H1 (cell line): ENCODE data around the gene IGFBP6. TPM values are rescaled to one million over a fixed set of nuclear protein-coding genes. Genes with fewer than 3 reads are reported as not detected.

Source experiments
- CTCF ChIA-PET: fragments of 300-600 bp; sonication (Branson Sonifier 250); formaldehyde crosslinking; loops from one replicate; lab custom pipeline; 2021; ENCODE audit not compliant: partially characterized antibody; lab: Charles Lee
- POLR2A ChIA-PET: fragments of 300-600 bp; sonication (Branson Sonifier 250); formaldehyde crosslinking; loops from one replicate; lab custom pipeline; 2021; ENCODE audit warnings: inconsistent platforms; ENCODE audit not compliant: partially characterized antibody; lab: Charles Lee
- DNase-seq, 2 experiments: peaks; one replicate each; pipeline versions ENCODE4 v3.0.0 to v3.0.0-alpha.2; 2010 to 2022; ENCODE audit warnings: low spot score in 2 of 2, low read depth in 1 of 2, mixed read lengths in 1 of 2
- FAIRE-seq: peaks from 2 replicates; lab custom pipeline; 2011; peaks lifted over from hg19 to GRCh38; lab: Jason Lieb, UNC
- H2AFZ ChIP-seq: 2 replicates; pipeline ENCODE4 v1.8.1; 2012; ENCODE audit warnings: low read length, inconsistent platforms
- H2AK5ac ChIP-seq: 2 replicates; pipeline ENCODE4 v1.6.1; 2013; ENCODE audit warnings: low read depth, low read length
- H2BK120ac ChIP-seq: replicated peaks from 2 replicates; pipeline ENCODE3; 2013; ENCODE audit warnings: low read depth, low read length, inconsistent platforms
- H2BK12ac ChIP-seq: 2 replicates; pipeline ENCODE4 v1.6.1; 2013; ENCODE audit warnings: low read depth, low read length
- H2BK15ac ChIP-seq: 2 replicates; pipeline ENCODE4 v1.6.1; 2013; ENCODE audit warnings: low read length
- H2BK20ac ChIP-seq: 2 replicates; pipeline ENCODE4 v1.6.1; 2013; ENCODE audit warnings: low read length
- H2BK5ac ChIP-seq: 2 replicates; pipeline ENCODE4 v1.6.1; 2013; ENCODE audit warnings: low read depth, low read length
- H3K14ac ChIP-seq: 2 replicates; pipeline ENCODE4 v1.6.1; 2013; ENCODE audit warnings: inconsistent platforms; ENCODE audit not compliant: insufficient read length
- H3K18ac ChIP-seq: 2 replicates; pipeline ENCODE4 v1.6.1; 2013; ENCODE audit warnings: low read length; ENCODE audit errors: extremely low read depth
- H3K23ac ChIP-seq: 2 replicates; pipeline ENCODE4 v1.6.1; 2013; ENCODE audit warnings: inconsistent platforms; ENCODE audit not compliant: insufficient read length
- H3K23me2 ChIP-seq: 2 replicates; pipeline ENCODE4 v1.6.1; 2013; ENCODE audit warnings: low read depth, low read length
- H3K27ac ChIP-seq: 2 replicates; pipeline ENCODE4 v1.6.1; 2011; ENCODE audit warnings: low read depth, low read length, inconsistent platforms
- H3K27me3 ChIP-seq, 4 experiments: replicated peaks in 1 of 4; 1 replicate in 1 of 4; 2 replicates in 3 of 4; pipeline versions ENCODE4 v1.6.1 to v1.8.1; 2011 to 2013; ENCODE audit warnings: low read length in 3 of 4, mild to moderate bottlenecking in 3 of 4, inconsistent platforms in 2 of 4, mixed read lengths in 2 of 4, moderate library complexity in 1 of 4; ENCODE audit not compliant: control insufficient read depth in 3 of 4, insufficient read depth in 3 of 4; ENCODE audit errors: extremely low read depth in 1 of 4
- H3K36me3 ChIP-seq, 4 experiments: 2 replicates each; pipeline versions ENCODE4 v1.6.1 to v1.8.1; 2011 to 2013; ENCODE audit warnings: mild to moderate bottlenecking in 4 of 4, low read length in 3 of 4, moderate library complexity in 2 of 4, control low read depth in 1 of 4, inconsistent platforms in 1 of 4; ENCODE audit not compliant: insufficient read depth in 4 of 4, control insufficient read depth in 2 of 4
- H3K4ac ChIP-seq: replicated peaks from 2 replicates; pipeline ENCODE3; 2013; ENCODE audit warnings: low read length, low read depth, mixed read lengths, inconsistent platforms; ENCODE audit not compliant: insufficient read length
- H3K4me1 ChIP-seq, 4 experiments: replicated peaks in 1 of 4; 1 replicate in 1 of 4; 2 replicates in 3 of 4; pipeline versions ENCODE4 v1.6.1 to v1.8.1; 2011 to 2013; ENCODE audit warnings: low read length in 3 of 4, inconsistent platforms in 2 of 4, mixed read lengths in 1 of 4; ENCODE audit not compliant: insufficient read depth in 4 of 4, control insufficient read depth in 3 of 4
- H3K4me2 ChIP-seq, 2 experiments: 2 replicates each; pipeline versions ENCODE4 v1.6.1 to v1.8.1; 2011 to 2013; ENCODE audit warnings: low read depth in 2 of 2, low read length in 2 of 2, control low read depth in 1 of 2, inconsistent platforms in 1 of 2, mild to moderate bottlenecking in 1 of 2; ENCODE audit not compliant: insufficient read depth in 1 of 2
- H3K4me3 ChIP-seq, 4 experiments: fragments of 200-600, 300-600 bp in 1 of 4; sonication (generic), shearing (Covaris generic), sonication (Bioruptor Twin) in 1 of 4; 2 replicates each; pipeline versions ENCODE4 v1.5.1 to v1.8.1; 2011 to 2016; ENCODE audit warnings: low read length in 4 of 4, low read depth in 3 of 4, control low read depth in 2 of 4, inconsistent platforms in 2 of 4, mild to moderate bottlenecking in 2 of 4, mixed read lengths in 1 of 4, moderate library complexity in 1 of 4; ENCODE audit not compliant: insufficient read depth in 2 of 4; ENCODE audit errors: extremely low read depth in 1 of 4
- H3K56ac ChIP-seq: replicated peaks from 2 replicates; pipeline ENCODE3; 2013; ENCODE audit warnings: low read depth, mild to moderate bottlenecking, mixed read lengths, low read length, inconsistent platforms; ENCODE audit not compliant: insufficient read length
- H3K79me1 ChIP-seq: 2 replicates; pipeline ENCODE4 v1.6.1; 2013; ENCODE audit warnings: low read depth, low read length, control low read depth
- H3K79me2 ChIP-seq, 2 experiments: 2 replicates each; pipeline versions ENCODE4 v1.6.1 to v1.8.1; 2012 to 2013; ENCODE audit warnings: low read length in 2 of 2, mild to moderate bottlenecking in 2 of 2, inconsistent platforms in 1 of 2; ENCODE audit not compliant: insufficient read depth in 2 of 2, control insufficient read depth in 1 of 2
- H3K9ac ChIP-seq, 4 experiments: replicated peaks in 1 of 4; 1 replicate in 1 of 4; 2 replicates in 3 of 4; pipeline versions ENCODE4 v1.6.1 to v1.8.1; 2011 to 2013; ENCODE audit warnings: low read depth in 3 of 4, low read length in 3 of 4, control low read depth in 2 of 4, mild to moderate bottlenecking in 2 of 4, moderate library complexity in 2 of 4, inconsistent platforms in 1 of 4; ENCODE audit errors: extremely low read depth in 1 of 4
- H3K9me3 ChIP-seq, 2 experiments: 2 replicates each; pipeline versions ENCODE4 v1.6.1 to v1.8.1; 2012 to 2013; ENCODE audit warnings: mild to moderate bottlenecking in 2 of 2, moderate library complexity in 2 of 2, control low read depth in 1 of 2, inconsistent platforms in 1 of 2, low read depth in 1 of 2, low read length in 1 of 2, mixed read lengths in 1 of 2; ENCODE audit not compliant: insufficient read depth in 2 of 2
- H4K20me1 ChIP-seq, 2 experiments: replicated peaks in 1 of 2; 2 replicates each; pipeline versions ENCODE3 to v1.8.1; 2011 to 2013; ENCODE audit warnings: inconsistent platforms in 2 of 2, low read length in 2 of 2, mild to moderate bottlenecking in 1 of 2; ENCODE audit not compliant: insufficient read depth in 2 of 2, control insufficient read depth in 1 of 2
- H4K5ac ChIP-seq: 2 replicates; pipeline ENCODE4 v1.6.1; 2013; ENCODE audit warnings: low read length, low read depth, mixed read lengths, inconsistent platforms; ENCODE audit not compliant: insufficient read length
- H4K8ac ChIP-seq: 2 replicates; pipeline ENCODE4 v1.8.0; 2013; ENCODE audit warnings: mild to moderate bottlenecking, moderate library complexity, low read length, inconsistent platforms; ENCODE audit not compliant: insufficient read depth; ENCODE audit errors: extremely low read depth
- H4K91ac ChIP-seq: replicated peaks from 2 replicates; pipeline ENCODE3; 2013; ENCODE audit warnings: low read length, mixed read lengths, inconsistent platforms; ENCODE audit not compliant: insufficient read length
- CTBP2 ChIP-seq: IDR thresholded peaks from 2 replicates; pipeline ENCODE4 v1.7.0; 2011; ENCODE audit warnings: borderline replicate concordance, mild to moderate bottlenecking, moderate library complexity, mixed read lengths, low read length; ENCODE audit not compliant: insufficient read depth, insufficient read length
- HDAC6 ChIP-seq: IDR thresholded peaks from one replicate; pipeline ENCODE4 v1.7.1; 2012; ENCODE audit warnings: low read depth, mild to moderate bottlenecking, inconsistent platforms, low read length, moderate library complexity
- JUND ChIP-seq: IDR thresholded peaks from 2 replicates; pipeline ENCODE4 v1.6.1; 2011; ENCODE audit warnings: mild to moderate bottlenecking, improper control_type of control experiment, low read length
- NRF1 ChIP-seq: IDR thresholded peaks from 2 replicates; pipeline ENCODE4 v1.6.1; 2011; ENCODE audit warnings: mild to moderate bottlenecking, low read depth, low read length, improper control_type of control experiment
- RNF2 ChIP-seq: fragments of 200-900, 300-1000 bp; sonication (generic); IDR thresholded peaks from 2 replicates; pipeline ENCODE4 v1.7.1; 2016; ENCODE audit warnings: borderline replicate concordance, low read depth, mild to moderate bottlenecking, antibody characterized with exemption, low read length; ENCODE audit not compliant: poor library complexity, severe bottlenecking; ENCODE audit errors: missing control alignments
- SIRT6 ChIP-seq: IDR thresholded peaks from one replicate; pipeline ENCODE4 v1.7.1; 2012; ENCODE audit warnings: low read length, inconsistent platforms
- SIX5 ChIP-seq: IDR thresholded peaks from 2 replicates; pipeline ENCODE4 v1.6.1; 2011; ENCODE audit warnings: mild to moderate bottlenecking, low read depth, low read length
- WGBS, 2 experiments: shearing (Covaris generic) in 1 of 2; methylation state at CpG; one replicate each; pipeline versions ENCODE4 v1.1.6 to v1.1.7; 2013 to 2015; ENCODE audit warnings: low lambda C conversion rate in 2 of 2, mixed read lengths in 2 of 2, inconsistent platforms in 1 of 2, low coverage in 1 of 2, missing lambda C conversion rate in 1 of 2; ENCODE audit not compliant: insufficient replicate concordance in 2 of 2, insufficient coverage in 1 of 2, insufficient read length in 1 of 2; ENCODE audit errors: extremely low coverage in 1 of 2, missing lambda C conversion rate in 1 of 2; 5-methylcytosine and 5-hydroxymethylcytosine counted together
- polyA plus RNA-seq, 7 experiments: library from polyadenylated mRNA; depleted of rRNA in 3 of 7; stranded (reverse) in 5 of 7; unstranded in 2 of 7; fragments of >200 nt in 5 of 7; fragments of 200-250 nt in 2 of 7; gene quantifications; 1 replicate in 5 of 7; 2 replicates in 1 of 7; 4 replicates in 1 of 7; pipeline versions ENCODE4 v1.2.1 to v1.2.3, GENCODE V29; 2011 to 2013; ENCODE audit warnings: missing spikeins in 2 of 7, mixed read lengths in 2 of 7
- total RNA-seq: library from RNA; stranded (reverse); fragmentation: NEBNext Ultra II Directional; extraction: Animal tissue kit (Norgen Biotek cat#: 25700); gene quantifications from 2 replicates; pipeline ENCODE4 v1.2.1, GENCODE V29; 2021
- TF ChIP-seq, protein P1 (sequence below): IDR thresholded peaks from 2 replicates; pipeline ENCODE4 v1.6.1; 2012; ENCODE audit warnings: inconsistent platforms

The IGFBP6 gene
- total and polyA plus RNA-seq, 2 of the 8 experiments (the other 6 are each of a cell fraction or from before 2014, with no cell fraction given) = 13.7 to 14.7 TPM

DNA sequence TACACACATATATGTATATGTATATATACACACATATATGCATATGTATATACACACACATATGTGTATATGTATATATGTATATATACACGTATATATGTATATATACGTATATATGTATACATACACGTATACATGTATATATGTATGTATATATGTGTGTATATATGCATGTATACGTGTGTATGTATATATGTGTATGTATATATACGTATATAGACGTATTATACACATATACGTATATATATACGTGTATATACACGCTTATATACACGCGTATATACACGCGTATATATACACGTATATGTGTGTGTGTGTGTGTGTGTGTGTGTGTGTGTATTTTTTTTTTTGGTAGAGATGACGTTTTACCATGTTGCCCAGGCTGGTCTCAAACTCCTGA is 50.2 kb downstream of the IGFBP6 start:
- no peak for DNase-seq
- Histone ChIP-seq H3K14ac (no peak overlapping the region), H2AK5ac (no peak overlapping the region)
- TF ChIP-seq RNF2 = no peak
- TF ChIP-seq, protein P1, sequence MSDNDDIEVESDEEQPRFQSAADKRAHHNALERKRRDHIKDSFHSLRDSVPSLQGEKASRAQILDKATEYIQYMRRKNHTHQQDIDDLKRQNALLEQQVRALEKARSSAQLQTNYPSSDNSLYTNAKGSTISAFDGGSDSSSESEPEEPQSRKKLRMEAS = no peak
- no peak for TF ChIP-seq SIRT6
- no peak for TF ChIP-seq NRF1
- TF ChIP-seq CTBP2 = no peak
- no peak for TF ChIP-seq SIX5
- TF ChIP-seq JUND = no peak
- TF ChIP-seq HDAC6 = no peak
- TF ChIP-seq, all 59 proteins: peak for 0
- no peak overlapping the region for H3K18ac ChIP-seq
- H3K9ac ChIP-seq = no peak overlapping the region
- ChIA-PET POLR2A (interaction anchor here (1.4 kb wide), 1 partner anchor 12 kb away, joined by 4 read pairs; no protein-coding TSS in a partner anchor), CTCF (interaction anchor here (0.7 kb wide), 1 partner anchor 48 kb away, joined by 3 read pairs; no protein-coding TSS in a partner anchor)
- no peaks in the 10 kb centered on the region for H3K36me3 ChIP-seq
- no peak overlapping the region for H3K27ac ChIP-seq
- H3K56ac ChIP-seq = no peak overlapping the region
- H3K27me3 ChIP-seq = no peaks in the 10 kb centered on the region
- no peaks in the 10 kb centered on the region for H3K79me1 ChIP-seq
- no peak overlapping the region for H2BK20ac ChIP-seq
- no peak overlapping the region for H2BK5ac ChIP-seq
- no peak overlapping the region for H2BK15ac ChIP-seq
- no peaks in the 10 kb centered on the region for H4K20me1 ChIP-seq
- no peak overlapping the region for H4K91ac ChIP-seq
- FAIRE-seq = no peak
- no peaks in the 10 kb centered on the region for H3K23me2 ChIP-seq
- H3K9me3 ChIP-seq = peaks cover 0 to 4% of the 10 kb centered on the region in 2 experiments; a peak in 2 of 4 replicates
- no peak overlapping the region for H2BK120ac ChIP-seq
- H3K4me1 ChIP-seq = peaks cover 0 to 2% (median 0%) of the 10 kb centered on the region in 4 experiments; a peak in 2 of 7 replicates
- H3K23ac ChIP-seq = no peak overlapping the region
- no peak overlapping the region for H3K4me3 ChIP-seq
- no peak overlapping the region for H4K5ac ChIP-seq
- H3K4me2 ChIP-seq = no peak overlapping the region
- H2BK12ac ChIP-seq = no peak overlapping the region
- H2AFZ ChIP-seq = no peak overlapping the region
- no peaks in the 10 kb centered on the region for H3K79me2 ChIP-seq
- WGBS, 2 experiments = 88% methylated on average over 15 of the region's 15 CpGs; no CpG with 5 or more reads in 1 of the 2 experiments
- no peak overlapping the region for H4K8ac ChIP-seq
- H3K4ac ChIP-seq = no peak overlapping the region
